Esophagus squamous epithelium (tissue), 4 donors: ENCODE data around the gene MIF4GD.

Experiments
- CTCF ChIP-seq, 6 experiments: fragments of 450-650 bp in 4 of 6; fragments of 200-600 bp in 2 of 6; sonication (generic) in 2 of 6; IDR thresholded peaks; one replicate each; pipeline ENCODE4 v1.5.1; 2016 to 2019; ENCODE audit warnings: antibody characterized with exemption in 6 of 6, mild to moderate bottlenecking in 4 of 6, moderate library complexity in 4 of 6
- POLR2A ChIP-seq, 4 donors: fragments of 450-650 bp; IDR thresholded peaks; one replicate each; pipeline ENCODE4 v1.6.1; 2017; ENCODE audit warnings: antibody characterized with exemption in 4 of 4, mild to moderate bottlenecking in 4 of 4, moderate library complexity in 3 of 4

- TF ChIP-seq CTCF (IDR thresholded peaks at IDR 0.05), result no peak
- no peak for TF ChIP-seq POLR2A (IDR thresholded peaks at IDR 0.05)
Observed at GRCh38 chr17:75246404-75246803, 24.6 kb downstream of the MIF4GD start.
